ENCODE data around the gene PLIN1.

- TF ChIP-seq FOXM1 (IDR thresholded peaks at IDR 0.05; ENCODE audit: borderline replicate concordance) (no peak), FOXK2 (IDR thresholded peaks at IDR 0.05) (no peak), ARNT (IDR thresholded peaks at IDR 0.05) (no peak), ELF4 (IDR thresholded peaks at IDR 0.05) (no peak), BHLHE40 (IDR thresholded peaks at IDR 0.05; ENCODE audit: borderline replicate concordance) (no peak), SP1 (IDR thresholded peaks at IDR 0.05) (no peak), L3MBTL2 (conservative IDR thresholded peaks at IDR 0.05) (no peak), PKNOX1 (IDR thresholded peaks at IDR 0.05) (no peak), LEF1 (IDR thresholded peaks at IDR 0.05; ENCODE audit: borderline replicate concordance) (no peak), ZNF384 (IDR thresholded peaks at IDR 0.05) (no peak)
Observed at GRCh38 chr15:89630974-89631901, 47.9 kb downstream of the PLIN1 start.

All from HEK293T (cell line).